ENCODE data around the gene CST6.
A peak's percentile ranks its signal among the peaks of the same experiment; 100 is the strongest.

Gene CST6

GRCh38 chr11:66002648-66003225 is 9.1 kb upstream of the CST6 start:
- peak overlapping the region; percentile 73 for H3K4me3 ChIP-seq (ENCODE audit: low read depth, low read length)
- DNase-seq (ENCODE audit: low read depth) = peak; percentile 16
- TF ChIP-seq, protein P1, sequence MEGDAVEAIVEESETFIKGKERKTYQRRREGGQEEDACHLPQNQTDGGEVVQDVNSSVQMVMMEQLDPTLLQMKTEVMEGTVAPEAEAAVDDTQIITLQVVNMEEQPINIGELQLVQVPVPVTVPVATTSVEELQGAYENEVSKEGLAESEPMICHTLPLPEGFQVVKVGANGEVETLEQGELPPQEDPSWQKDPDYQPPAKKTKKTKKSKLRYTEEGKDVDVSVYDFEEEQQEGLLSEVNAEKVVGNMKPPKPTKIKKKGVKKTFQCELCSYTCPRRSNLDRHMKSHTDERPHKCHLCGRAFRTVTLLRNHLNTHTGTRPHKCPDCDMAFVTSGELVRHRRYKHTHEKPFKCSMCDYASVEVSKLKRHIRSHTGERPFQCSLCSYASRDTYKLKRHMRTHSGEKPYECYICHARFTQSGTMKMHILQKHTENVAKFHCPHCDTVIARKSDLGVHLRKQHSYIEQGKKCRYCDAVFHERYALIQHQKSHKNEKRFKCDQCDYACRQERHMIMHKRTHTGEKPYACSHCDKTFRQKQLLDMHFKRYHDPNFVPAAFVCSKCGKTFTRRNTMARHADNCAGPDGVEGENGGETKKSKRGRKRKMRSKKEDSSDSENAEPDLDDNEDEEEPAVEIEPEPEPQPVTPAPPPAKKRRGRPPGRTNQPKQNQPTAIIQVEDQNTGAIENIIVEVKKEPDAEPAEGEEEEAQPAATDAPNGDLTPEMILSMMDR (IDR thresholded peaks at IDR 0.05; ENCODE audit: low read depth, low read length, missing control alignments) = peak; percentile 39
- in situ Hi-C loops (cut with HindIII; ENCODE audit: low sequenced_read_pairs) = no loop called here

DNA sequence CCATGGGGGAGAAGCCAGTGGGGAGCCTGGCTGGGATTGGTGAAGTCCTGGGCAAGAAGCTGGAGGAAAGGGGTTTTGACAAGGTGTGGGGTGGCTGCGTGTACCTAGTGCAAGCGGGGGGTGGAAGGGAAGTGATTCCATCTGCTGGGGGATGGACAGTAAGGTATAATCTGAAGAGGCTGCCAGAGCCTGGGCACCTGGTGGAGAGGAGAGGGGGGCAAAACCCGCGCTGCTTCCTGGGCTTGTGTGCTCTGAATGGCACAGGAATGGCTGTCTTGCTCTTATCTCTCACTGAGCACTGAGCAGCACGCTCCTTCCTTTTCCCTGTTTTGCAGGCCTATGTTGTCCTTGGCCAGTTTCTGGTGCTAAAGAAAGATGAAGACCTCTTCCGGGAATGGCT is 8.5 kb upstream of the CST6 start:
- H3K4me3 ChIP-seq (ENCODE audit: low read depth, low read length) = peak overlapping the region; percentile 73
- in situ Hi-C loops (cut with HindIII; ENCODE audit: low sequenced_read_pairs) = no loop called here
- TF ChIP-seq, protein P1 (IDR thresholded peaks at IDR 0.05; ENCODE audit: low read depth, low read length, missing control alignments) = no peak
- DNase-seq (ENCODE audit: low read depth) = no peak

DNA sequence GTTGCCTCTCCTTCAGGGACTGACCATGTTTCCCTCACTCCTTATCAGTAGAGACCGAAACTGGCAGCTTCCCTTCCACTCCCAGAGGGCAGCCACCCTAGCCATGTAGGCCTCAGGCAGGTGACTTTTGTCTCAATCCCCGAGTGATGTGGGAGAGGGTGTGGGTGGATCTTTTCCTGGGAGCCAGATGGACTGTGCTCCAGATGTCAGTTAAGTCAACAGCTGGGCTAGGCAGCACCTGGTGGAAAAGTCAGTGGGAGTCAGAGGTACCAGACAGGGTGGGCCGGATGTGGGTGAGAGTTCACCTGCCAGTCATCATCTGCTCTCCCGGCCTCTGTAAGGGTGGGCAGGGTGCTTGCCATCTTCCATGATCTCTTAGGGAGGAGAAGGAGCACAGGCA is 7.6 kb upstream of the CST6 start:
- in situ Hi-C loops (cut with HindIII; ENCODE audit: low sequenced_read_pairs) = no loop called here
- no peak overlapping the region for H3K4me3 ChIP-seq (ENCODE audit: low read depth, low read length)
- TF ChIP-seq, protein P1 (IDR thresholded peaks at IDR 0.05; ENCODE audit: low read depth, low read length, missing control alignments) = no peak

GRCh38 chr11:66006134-66006890 is 5.5 kb upstream of the CST6 start:
- DNase-seq (ENCODE audit: low read depth) = no peak
- in situ Hi-C loops (cut with HindIII; ENCODE audit: low sequenced_read_pairs) = no loop called here
- H3K4me3 ChIP-seq (ENCODE audit: low read depth, low read length) = no peak overlapping the region
- TF ChIP-seq, protein P1 (IDR thresholded peaks at IDR 0.05; ENCODE audit: low read depth, low read length, missing control alignments) = no peak

More for the DNA sequence above, 7.6 kb upstream of the CST6 start:
- DNase-seq (ENCODE audit: low read depth) = no peak

GRCh38 chr11:66006891-66007176 is 5.0 kb upstream of the CST6 start:
- TF ChIP-seq, protein P1 (IDR thresholded peaks at IDR 0.05; ENCODE audit: low read depth, low read length, missing control alignments) = no peak
- DNase-seq (ENCODE audit: low read depth) = no peak
- no peak overlapping the region for H3K4me3 ChIP-seq (ENCODE audit: low read depth, low read length)
- in situ Hi-C loops (cut with HindIII; ENCODE audit: low sequenced_read_pairs) = no loop called here

DNA sequence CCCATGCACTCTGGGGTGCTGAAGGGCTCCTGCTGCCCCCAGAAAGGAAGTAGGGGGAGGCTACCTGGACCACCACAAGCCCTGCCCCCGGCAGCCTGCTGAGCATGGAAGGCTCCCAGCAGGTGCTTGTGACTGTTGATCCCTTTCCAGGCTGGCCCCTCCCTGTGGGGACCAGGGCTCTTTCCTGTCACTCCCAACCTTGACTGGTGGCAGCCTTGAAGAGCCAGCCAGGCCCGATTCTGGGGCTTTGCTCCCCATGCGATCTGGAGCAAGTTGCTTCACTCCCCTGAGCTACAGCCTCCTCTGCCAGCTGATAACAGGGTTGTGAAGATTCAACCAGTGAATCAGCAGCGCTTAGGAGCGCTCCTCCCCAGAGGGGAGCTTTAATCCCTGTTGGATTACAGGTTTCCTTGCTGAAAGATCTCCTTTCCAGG is 4.6 kb upstream of the CST6 start:
- TF ChIP-seq, protein P1 (IDR thresholded peaks at IDR 0.05; ENCODE audit: low read depth, low read length, missing control alignments) = no peak
- in situ Hi-C loops (cut with HindIII; ENCODE audit: low sequenced_read_pairs) = no loop called here
- no peak for DNase-seq (ENCODE audit: low read depth)
- no peak overlapping the region for H3K4me3 ChIP-seq (ENCODE audit: low read depth, low read length)
